Ovary (tissue), 9 donors: ENCODE measurements around the gene APOL6. TPM values are rescaled to one million over a fixed set of nuclear protein-coding genes. Genes with fewer than 3 reads are reported as not detected.

Experiments
- DNase-seq, 5 donors: peaks; one replicate each; pipeline ENCODE4 v3.0.0-alpha.2; 2019 to 2020
- H3K27ac ChIP-seq, 2 donors: fragments of 200-600 bp; one replicate each; pipeline versions ENCODE4 v1.5.1 to v1.8.0; 2019 to 2022
- H3K27me3 ChIP-seq: fragments of 200-600 bp; one replicate; pipeline ENCODE4 v1.8.0; 2022
- H3K36me3 ChIP-seq: fragments of 200-600 bp; sonication (generic); one replicate; pipeline ENCODE4 v1.5.1; 2019
- H3K4me1 ChIP-seq: one replicate; pipeline ENCODE4 v1.8.1; 2013; ENCODE audit warnings: mild to moderate bottlenecking, moderate library complexity; ENCODE audit not compliant: insufficient read depth
- H3K4me3 ChIP-seq: fragments of 200-600 bp; sonication (generic); one replicate; pipeline ENCODE4 v1.5.1; 2017
- H3K9me3 ChIP-seq, 2 donors: fragments of 200-600 bp in 1 of 2; sonication (generic) in 1 of 2; one replicate each; pipeline versions ENCODE4 v1.5.1 to v1.8.1; 2013 to 2019; ENCODE audit warnings: mild to moderate bottlenecking in 1 of 2, moderate library complexity in 1 of 2
- CTCF ChIP-seq, 3 donors: fragments of 450-650 bp in 2 of 3; fragments of 200-600 bp in 1 of 3; IDR thresholded peaks; one replicate each; pipeline versions ENCODE4 v1.5.1 to v1.8.0; 2016 to 2022; ENCODE audit warnings: antibody characterized with exemption in 3 of 3, mild to moderate bottlenecking in 1 of 3
- EP300 ChIP-seq: sonication (generic); formaldehyde crosslinking; IDR thresholded peaks from one replicate; pipeline ENCODE4 v1.6.1; 2017; ENCODE audit warnings: antibody characterized with exemption
- POLR2A ChIP-seq: fragments of 450-650 bp; IDR thresholded peaks from one replicate; pipeline ENCODE4 v1.6.1; 2017; ENCODE audit warnings: antibody characterized with exemption, mild to moderate bottlenecking, moderate library complexity
- WGBS, 3 donors: extraction: QIAGEN DNeasy Blood & Tissue Kit in 1 of 3; methylation state at CpG; one replicate each; pipeline versions ENCODE4 v1.1.5 to v1.1.7; 2013 to 2017; 5-methylcytosine and 5-hydroxymethylcytosine counted together
- intact Hi-C, 4 donors: fragments of 100-400 bp; cut with DNase I; formaldehyde crosslinking; loops; one replicate each; pipeline versions ENCODE4 v1.11.0 to v1.15.1; 2022 to 2023
- polyA plus RNA-seq, 2 donors: library from polyadenylated mRNA; stranded (reverse); fragments of 200-250 nt in 1 of 2; fragments of 350-450 nt in 1 of 2; fragmentation: Illumina TruSeq in 1 of 2; extraction: RNeasy Lipid Tissue Mini Kit (QIAGEN cat#74804) in 1 of 2; gene quantifications; one replicate each; pipeline ENCODE4 v1.2.3, GENCODE V29; 2013 to 2014
- total RNA-seq, 7 donors: library from RNA; depleted of rRNA in 2 of 7; stranded (reverse); fragments of >200 nt in 2 of 7; fragmentation: NEBNext Ultra II Directional in 3 of 7; extraction: Animal tissue kit (Norgen Biotek cat#: 25700) in 3 of 7; gene quantifications; one replicate each; pipeline versions ENCODE4 v1.1.0 to v1.2.4, GENCODE V29; 2016 to 2023
- donor health status: DM: no; HTN: no; CAD: no; lungs with moderate emphysema.
- donor health status: DM: no; HTN: no; CAD: no.
- donor health status: Bipolar disorder and iron deficiency.
- donor health status: DM: yes; HTN: yes; CAD: no.
- donor health status: DM: no; HTN: no; CAD: no.
- donor health status: DM: yes; HTN: yes; CAD: no.

Gene APOL6
- total and polyA plus RNA-seq, 9 donors: 11.1 to 34.1 (median 18.6) TPM

- Histone ChIP-seq H3K4me3 (no peak overlapping the region), H3K27ac (peak overlapping the region in 1 of 2 donors; percentile 33), H3K9me3 (no peaks in the 10 kb centered on the region), H3K4me1 (peaks cover 6% of the 10 kb centered on the region), H3K27me3 (no peaks in the 10 kb centered on the region), H3K36me3 (no peaks in the 10 kb centered on the region)
- no peak for DNase-seq
- intact Hi-C loops: loop anchor here in 1 of 4 donors (10.0 kb wide), 1 partner anchor 180 kb away; no protein-coding TSS in a partner anchor
- no peak for TF ChIP-seq POLR2A
- TF ChIP-seq EP300: no peak
- TF ChIP-seq CTCF (IDR thresholded peaks at IDR 0.05): no peak
- WGBS, 3 donors: 94 to 99% (median 98%) methylated on average over 2 of the region's 2 CpGs
Observed at GRCh38 chr22:35614404-35614803, 33.8 kb upstream of the APOL6 start.

GRCh38 chr22:35615156-35615555 lies 33.1 kb upstream of the APOL6 start:
- Histone ChIP-seq H3K4me3 (no peak overlapping the region), H3K36me3 (no peaks in the 10 kb centered on the region), H3K9me3 (no peaks in the 10 kb centered on the region), H3K27ac (peak overlapping the region in 1 of 2 donors; percentile 33), H3K4me1 (peaks cover 6% of the 10 kb centered on the region), H3K27me3 (no peaks in the 10 kb centered on the region)
- DNase-seq: peak in 1 of 5 donors; percentile 28
- WGBS, 3 donors: 48 to 69% (median 56%) methylated on average over 6 of the region's 6 CpGs
- TF ChIP-seq CTCF (IDR thresholded peaks at IDR 0.05) (no peak), EP300 (no peak), POLR2A (no peak)
- intact Hi-C loops: loop anchor here in 1 of 4 donors (10.0 kb wide), 1 partner anchor 180 kb away; no protein-coding TSS in a partner anchor

GRCh38 chr22:35616043-35616442 lies 32.2 kb upstream of the APOL6 start:
- intact Hi-C loops: loop anchor here in 1 of 4 donors (10.0 kb wide), 1 partner anchor 181 kb away; no protein-coding TSS in a partner anchor
- peaks cover 6% of the 10 kb centered on the region for H3K4me1 ChIP-seq
- H3K27me3 ChIP-seq: no peaks in the 10 kb centered on the region
- H3K9me3 ChIP-seq: no peaks in the 10 kb centered on the region
- H3K27ac ChIP-seq: no peak overlapping the region
- no peak overlapping the region for H3K4me3 ChIP-seq
- 82 to 86% (median 85%) methylated on average over 7 of the region's 7 CpGs for WGBS, 3 donors
- DNase-seq: no peak
- no peaks in the 10 kb centered on the region for H3K36me3 ChIP-seq
- TF ChIP-seq EP300 (no peak), POLR2A (no peak), CTCF (IDR thresholded peaks at IDR 0.05) (no peak)

- 86 to 90% (median 88%) methylated on average over 16 of the region's 16 CpGs for WGBS, 3 donors
- DNase-seq: no peak
- intact Hi-C loops: loop anchor here in 1 of 4 donors (10.0 kb wide), 1 partner anchor 182 kb away; no protein-coding TSS in a partner anchor
- no peak within 1 kb of the TSS for H3K4me3 ChIP-seq
- H3K9me3 ChIP-seq: no peaks in the 10 kb centered on the region
- no peak within 1 kb of the TSS for H3K27ac ChIP-seq
- H3K27me3 ChIP-seq: no peaks in the 10 kb centered on the region
- no peaks in the 10 kb centered on the region for H3K36me3 ChIP-seq
- peaks cover 2% of the 10 kb centered on the region for H3K4me1 ChIP-seq
- no peak for TF ChIP-seq POLR2A
- no peak for TF ChIP-seq EP300
Observed at GRCh38 chr22:35617137-35617755, 31.0 kb upstream of the APOL6 start, which contains the start of gene MB. Gene MB, minus strand, starts transcription at chr22:35617329. Its CDS starts 72 bp downstream, at chr22:35617257.
